ENCODE data around the gene ITM2A. TPM values are rescaled to one million over a fixed set of nuclear protein-coding genes. Genes with fewer than 3 reads are reported as not detected.
A peak's percentile ranks its signal among the peaks of the same experiment; 100 is the strongest.

ITM2A gene
- total RNA-seq, 2 donors from 2014 or later = 24.5 to 35.3 TPM

DNA sequence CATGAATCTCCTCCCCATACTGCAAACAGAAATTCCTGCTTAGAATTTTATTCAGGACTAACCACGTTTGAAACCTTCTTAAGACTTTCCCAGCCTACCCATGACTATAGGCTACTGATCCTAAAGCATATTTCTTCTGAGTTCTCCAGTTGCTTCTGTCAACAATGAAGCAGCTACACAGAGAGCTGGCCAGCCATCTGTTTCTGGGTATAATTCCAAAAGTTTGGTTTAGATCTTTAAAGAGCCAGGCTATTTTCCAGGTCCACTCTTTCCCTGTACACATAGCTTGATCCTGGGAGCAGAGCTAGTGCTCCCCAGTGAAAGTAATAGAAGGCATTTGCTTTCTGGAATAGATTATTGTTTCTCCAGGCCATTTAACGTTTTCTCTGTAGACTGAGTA lies 4.0 kb upstream of the ITM2A start:
- TF ChIP-seq, protein P1, sequence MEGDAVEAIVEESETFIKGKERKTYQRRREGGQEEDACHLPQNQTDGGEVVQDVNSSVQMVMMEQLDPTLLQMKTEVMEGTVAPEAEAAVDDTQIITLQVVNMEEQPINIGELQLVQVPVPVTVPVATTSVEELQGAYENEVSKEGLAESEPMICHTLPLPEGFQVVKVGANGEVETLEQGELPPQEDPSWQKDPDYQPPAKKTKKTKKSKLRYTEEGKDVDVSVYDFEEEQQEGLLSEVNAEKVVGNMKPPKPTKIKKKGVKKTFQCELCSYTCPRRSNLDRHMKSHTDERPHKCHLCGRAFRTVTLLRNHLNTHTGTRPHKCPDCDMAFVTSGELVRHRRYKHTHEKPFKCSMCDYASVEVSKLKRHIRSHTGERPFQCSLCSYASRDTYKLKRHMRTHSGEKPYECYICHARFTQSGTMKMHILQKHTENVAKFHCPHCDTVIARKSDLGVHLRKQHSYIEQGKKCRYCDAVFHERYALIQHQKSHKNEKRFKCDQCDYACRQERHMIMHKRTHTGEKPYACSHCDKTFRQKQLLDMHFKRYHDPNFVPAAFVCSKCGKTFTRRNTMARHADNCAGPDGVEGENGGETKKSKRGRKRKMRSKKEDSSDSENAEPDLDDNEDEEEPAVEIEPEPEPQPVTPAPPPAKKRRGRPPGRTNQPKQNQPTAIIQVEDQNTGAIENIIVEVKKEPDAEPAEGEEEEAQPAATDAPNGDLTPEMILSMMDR (IDR thresholded peaks at IDR 0.05) = no peak
- intact Hi-C loops (cut with DNase I) = no loop called here

DNA sequence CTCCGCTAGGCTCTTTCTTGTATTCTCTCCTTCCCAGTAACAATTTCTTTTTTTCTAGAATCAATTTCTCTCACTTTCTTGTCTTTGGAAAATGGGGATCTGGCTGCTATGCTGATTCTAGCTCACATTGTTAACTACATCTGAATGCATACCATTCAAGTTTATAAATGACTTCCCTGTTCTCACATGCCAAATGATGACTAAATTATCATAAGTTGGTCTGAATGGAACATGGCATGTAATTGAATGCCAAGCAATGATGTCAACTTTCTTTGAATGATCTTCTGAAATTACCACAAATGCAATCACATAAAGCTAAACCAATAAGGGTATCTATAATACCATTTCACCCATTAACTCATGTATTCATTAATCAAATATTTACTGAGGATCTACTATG lies 2.7 kb upstream of the ITM2A start:
- Histone ChIP-seq H3K36me3 (no peaks in the 10 kb centered on the region), H3K9me3 (no peaks in the 10 kb centered on the region), H3K27me3 (no peaks in the 10 kb centered on the region), H3K4me3 (no peak overlapping the region), H3K9ac (ENCODE audit: low read depth in 2 of 2, low read length in 2 of 2) (no peak overlapping the region), H3K27ac (no peak overlapping the region), H3K4me1 (no peaks in the 10 kb centered on the region)
- TF ChIP-seq, protein P1 (IDR thresholded peaks at IDR 0.05) = no peak
- DNase-seq = no peak
- intact Hi-C loops (cut with DNase I) = no loop called here

More for the DNA sequence above, 4.0 kb upstream of the ITM2A start:
- DNase-seq = no peak
- Histone ChIP-seq H3K9me3 (no peaks in the 10 kb centered on the region), H3K27ac (no peak overlapping the region), H3K9ac (ENCODE audit: low read depth in 2 of 2, low read length in 2 of 2) (no peak overlapping the region), H3K4me1 (no peaks in the 10 kb centered on the region), H3K4me3 (no peak overlapping the region), H3K36me3 (no peaks in the 10 kb centered on the region), H3K27me3 (no peaks in the 10 kb centered on the region)

DNA sequence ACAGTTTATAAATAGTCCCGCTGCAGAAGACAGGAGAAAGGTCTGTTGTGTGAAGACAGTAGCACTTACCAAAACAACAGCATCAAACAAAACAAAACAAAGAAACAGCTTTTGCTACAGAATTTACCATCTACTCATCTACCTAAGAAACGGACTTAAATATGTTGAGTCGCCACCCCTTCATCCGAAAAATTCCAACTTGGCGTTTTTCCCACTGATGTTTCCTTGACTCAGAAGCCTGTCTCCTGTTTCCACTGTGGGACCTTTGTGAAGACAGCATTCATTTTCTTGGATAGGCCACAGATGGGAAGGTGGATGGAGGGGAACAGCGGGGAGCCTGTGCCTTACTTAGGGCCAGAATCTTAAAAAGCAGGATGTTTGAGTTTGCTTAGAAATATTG lies 1.3 kb upstream of the ITM2A start:
- DNase-seq = no peak
- Histone ChIP-seq H3K4me1 (no peaks in the 10 kb centered on the region), H3K4me3 (no peak overlapping the region), H3K27ac (no peak overlapping the region), H3K36me3 (no peaks in the 10 kb centered on the region), H3K9me3 (no peaks in the 10 kb centered on the region), H3K9ac (ENCODE audit: low read depth in 2 of 2, low read length in 2 of 2) (no peak overlapping the region), H3K27me3 (no peaks in the 10 kb centered on the region)
- TF ChIP-seq, protein P1 (IDR thresholded peaks at IDR 0.05) = no peak
- intact Hi-C loops (cut with DNase I) = no loop called here

DNA sequence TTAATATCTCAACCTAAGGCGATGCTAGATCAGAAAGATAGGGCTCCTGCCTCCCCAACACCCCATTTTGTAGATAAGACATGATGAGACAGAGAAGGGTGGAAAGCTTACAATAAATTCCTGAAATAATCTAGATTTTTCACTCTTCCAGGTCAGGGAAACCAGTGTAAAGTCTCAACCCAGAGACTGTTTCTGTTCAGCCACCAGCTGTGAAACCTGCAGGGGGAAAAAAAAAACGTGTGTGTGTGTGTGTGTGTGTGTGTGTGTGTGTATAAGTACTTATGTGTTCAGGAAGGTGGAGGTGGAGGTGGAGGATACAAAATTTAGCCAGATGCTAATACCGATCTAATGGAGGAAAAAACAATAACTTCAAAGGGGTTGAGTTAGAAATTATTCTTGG lies 773 bp upstream of the ITM2A start:
- Histone ChIP-seq H3K4me1 (no peaks in the 10 kb centered on the region), H3K9ac (ENCODE audit: low read depth in 2 of 2, low read length in 2 of 2) (no peak overlapping the region), H3K27ac (no peak overlapping the region), H3K36me3 (no peaks in the 10 kb centered on the region), H3K4me3 (no peak overlapping the region), H3K9me3 (no peaks in the 10 kb centered on the region), H3K27me3 (no peaks in the 10 kb centered on the region)
- no peak for DNase-seq
- intact Hi-C loops (cut with DNase I) = no loop called here
- TF ChIP-seq, protein P1 (IDR thresholded peaks at IDR 0.05) = no peak

DNA sequence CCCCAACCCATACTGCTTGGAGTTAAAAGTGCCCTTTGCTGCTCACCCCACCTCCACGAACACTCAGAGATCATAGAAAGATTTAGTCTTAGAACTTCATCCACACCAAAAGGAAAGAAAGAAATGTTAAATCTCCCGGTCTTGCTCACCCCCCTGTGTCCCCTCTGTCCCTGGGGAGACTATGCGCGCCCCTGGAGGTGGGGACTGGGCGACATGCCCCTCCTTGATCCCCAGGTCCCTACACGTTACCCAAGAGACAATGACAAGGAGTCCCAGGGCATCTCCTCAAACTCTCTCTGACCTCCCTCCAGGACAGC lies 620 bp downstream of the ITM2A start:
- TF ChIP-seq, protein P1 (IDR thresholded peaks at IDR 0.05) = no peak
- Histone ChIP-seq H3K4me1 (no peaks in the 10 kb centered on the region), H3K36me3 (no peaks in the 10 kb centered on the region), H3K4me3 (peak overlapping the region; percentile 24), H3K27ac (no peak overlapping the region), H3K9me3 (no peaks in the 10 kb centered on the region), H3K9ac (ENCODE audit: low read depth in 2 of 2, low read length in 2 of 2) (peak overlapping the region in 1 of 2 donors; percentile 26), H3K27me3 (no peaks in the 10 kb centered on the region)
- no peak for DNase-seq
- intact Hi-C loops (cut with DNase I) = no loop called here

DNA sequence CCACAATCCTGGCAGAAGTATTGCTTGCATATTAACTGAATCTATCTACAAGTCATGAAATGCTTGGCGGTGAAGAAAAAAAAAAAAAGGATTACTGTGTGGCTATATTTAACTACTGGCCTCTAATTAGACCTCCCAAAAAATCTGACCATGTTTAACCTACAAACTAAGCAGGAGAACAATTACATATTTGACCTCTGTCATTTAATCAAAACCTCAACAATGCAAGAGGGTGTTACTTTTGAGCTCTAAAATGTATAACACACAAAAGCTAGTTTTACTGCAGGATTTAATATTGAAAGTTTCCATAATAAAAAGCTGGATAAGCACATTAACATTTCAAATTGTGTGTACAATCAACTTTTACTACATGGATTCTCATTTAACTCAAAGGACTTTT lies 1.5 kb downstream of the ITM2A start:
- intact Hi-C loops (cut with DNase I) = no loop called here
- Histone ChIP-seq H3K27me3 (no peaks in the 10 kb centered on the region), H3K27ac (no peak overlapping the region), H3K9ac (ENCODE audit: low read depth in 2 of 2, low read length in 2 of 2) (no peak overlapping the region), H3K9me3 (no peaks in the 10 kb centered on the region), H3K36me3 (no peaks in the 10 kb centered on the region), H3K4me1 (no peaks in the 10 kb centered on the region), H3K4me3 (no peak overlapping the region)
- DNase-seq = no peak
- TF ChIP-seq, protein P1 (IDR thresholded peaks at IDR 0.05) = no peak
